Measurements from ENCODE around the gene TBL1X. TPM values are rescaled to one million over a fixed set of nuclear protein-coding genes. Genes with fewer than 3 reads are reported as not detected.
"Not testable (repeated sequence)": the region's sequence is repeated elsewhere in the genome, so short reads cannot be mapped to it uniquely, and the experiment has no call there.

TBL1X gene
- total RNA-seq, 1 donor from 2014 or later = 6.3 TPM

DNA sequence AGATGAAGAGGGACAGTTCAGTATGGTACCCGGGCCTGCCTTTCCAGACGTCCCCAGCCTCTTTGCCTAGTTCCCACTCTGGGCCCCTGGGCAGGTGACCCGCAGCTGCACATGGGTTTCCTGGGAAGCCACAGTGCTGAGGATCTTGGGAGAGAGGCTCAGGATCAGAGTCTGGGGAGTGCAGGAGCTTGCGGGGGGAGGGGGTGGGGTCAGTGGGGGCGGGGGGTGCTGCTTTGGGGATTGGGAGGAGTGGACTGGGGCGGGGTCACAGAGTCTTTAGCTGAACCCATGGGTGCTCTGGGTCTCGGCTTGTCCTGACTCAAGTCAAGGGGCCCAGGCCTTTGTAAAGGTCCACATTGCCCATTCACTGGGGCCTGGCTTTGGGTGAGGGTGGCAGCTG lies 63.6 kb downstream of the TBL1X start:
- H3K9ac ChIP-seq (ENCODE audit: low read depth in 1 of 3, low read length in 3 of 3) = no peak overlapping the region
- no peak overlapping the region for H3K4me3 ChIP-seq (ENCODE audit: low read length in 3 of 3)
- no peaks in the 10 kb centered on the region for H3K4me1 ChIP-seq (ENCODE audit: control insufficient read depth in 3 of 3, insufficient read depth in 3 of 3, low read length in 3 of 3)
- no peak overlapping the region for H3K27ac ChIP-seq (ENCODE audit: low read depth, low read length)
- peaks cover 0 to 3% (median 0%) of the 10 kb centered on the region in 3 donors for H3K27me3 ChIP-seq (ENCODE audit: control insufficient read depth in 3 of 3, insufficient read depth in 3 of 3, low read length in 3 of 3)
- H3K9me3 ChIP-seq (ENCODE audit: control insufficient read depth in 3 of 3, low read length in 3 of 3) = no peaks in the 10 kb centered on the region
- H3K36me3 ChIP-seq (ENCODE audit: control insufficient read depth in 3 of 3, insufficient read depth in 3 of 3, low read length in 3 of 3) = no peaks in the 10 kb centered on the region

GRCh38 chrX:9529223-9529622 lies 64.4 kb downstream of the TBL1X start:
- Histone ChIP-seq H3K4me3 (ENCODE audit: low read length in 3 of 3) (no peak overlapping the region), H3K9me3 (ENCODE audit: control insufficient read depth in 3 of 3, low read length in 3 of 3) (no peaks in the 10 kb centered on the region), H3K27ac (ENCODE audit: low read depth, low read length) (no peak overlapping the region), H3K27me3 (ENCODE audit: control insufficient read depth in 3 of 3, insufficient read depth in 3 of 3, low read length in 3 of 3) (peaks cover 0 to 3% (median 0%) of the 10 kb centered on the region in 3 donors), H3K36me3 (ENCODE audit: control insufficient read depth in 3 of 3, insufficient read depth in 3 of 3, low read length in 3 of 3) (no peaks in the 10 kb centered on the region), H3K9ac (ENCODE audit: low read depth in 1 of 3, low read length in 3 of 3) (no peak overlapping the region), H3K4me1 (ENCODE audit: control insufficient read depth in 3 of 3, insufficient read depth in 3 of 3, low read length in 3 of 3) (no peaks in the 10 kb centered on the region)

DNA sequence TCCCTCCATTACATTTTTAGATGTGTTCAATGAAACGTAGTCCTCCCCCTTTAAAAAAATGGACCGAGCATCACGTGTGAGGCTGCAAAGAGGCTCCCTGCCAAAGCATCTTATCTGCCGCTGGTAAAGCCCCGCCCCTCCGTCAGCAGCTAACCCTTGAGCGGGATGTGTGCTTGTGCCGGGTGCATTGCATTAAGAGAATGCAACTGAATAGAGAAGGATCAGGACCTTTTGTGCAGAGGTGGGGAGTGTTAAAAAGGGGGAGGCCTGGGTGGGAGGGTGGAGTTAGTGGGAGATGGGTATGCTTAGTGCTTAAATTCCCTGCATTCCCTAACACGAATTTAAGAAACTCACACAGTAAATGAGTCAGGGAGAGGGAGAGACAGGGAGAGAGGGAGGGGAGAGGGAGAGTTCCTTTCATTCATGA lies 66.0 kb downstream of the TBL1X start:
- Histone ChIP-seq H3K27ac (ENCODE audit: low read depth, low read length) (no peak overlapping the region), H3K9me3 (ENCODE audit: control insufficient read depth in 3 of 3, low read length in 3 of 3) (no peaks in the 10 kb centered on the region), H3K4me1 (ENCODE audit: control insufficient read depth in 3 of 3, insufficient read depth in 3 of 3, low read length in 3 of 3) (no peaks in the 10 kb centered on the region), H3K4me3 (ENCODE audit: low read length in 3 of 3) (no peak overlapping the region), H3K9ac (ENCODE audit: low read depth in 1 of 3, low read length in 3 of 3) (no peak overlapping the region), H3K36me3 (ENCODE audit: control insufficient read depth in 3 of 3, insufficient read depth in 3 of 3, low read length in 3 of 3) (no peaks in the 10 kb centered on the region), H3K27me3 (ENCODE audit: control insufficient read depth in 3 of 3, insufficient read depth in 3 of 3, low read length in 3 of 3) (peaks cover 0 to 3% (median 0%) of the 10 kb centered on the region in 3 donors)

DNA sequence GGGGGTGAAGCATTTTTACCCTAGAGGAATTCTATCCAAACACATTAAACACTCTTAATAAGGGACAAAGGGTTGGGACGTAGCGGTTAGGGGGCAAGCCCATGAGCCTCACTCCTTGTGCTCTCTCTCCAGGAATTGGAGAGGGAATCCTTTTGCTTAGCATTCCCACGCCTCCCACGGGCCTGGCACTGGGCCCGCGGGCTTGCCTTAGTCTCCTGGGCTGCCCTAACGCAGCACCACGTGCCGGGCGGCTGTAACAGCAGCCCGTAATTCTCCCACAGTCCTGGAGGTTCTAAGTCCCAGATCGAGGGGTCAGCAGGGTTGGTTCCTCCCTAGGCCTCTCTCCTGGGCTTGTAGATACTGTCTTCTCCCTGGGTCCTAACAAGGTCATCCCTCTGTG lies 67.5 kb downstream of the TBL1X start:
- Histone ChIP-seq H3K4me3 (ENCODE audit: low read length in 3 of 3) (no peak overlapping the region), H3K36me3 (ENCODE audit: control insufficient read depth in 3 of 3, insufficient read depth in 3 of 3, low read length in 3 of 3) (no peaks in the 10 kb centered on the region), H3K4me1 (ENCODE audit: control insufficient read depth in 3 of 3, insufficient read depth in 3 of 3, low read length in 3 of 3) (no peaks in the 10 kb centered on the region), H3K27me3 (ENCODE audit: control insufficient read depth in 3 of 3, insufficient read depth in 3 of 3, low read length in 3 of 3) (peaks cover 0 to 3% (median 0%) of the 10 kb centered on the region in 3 donors), H3K9me3 (ENCODE audit: control insufficient read depth in 3 of 3, low read length in 3 of 3) (no peaks in the 10 kb centered on the region), H3K27ac (ENCODE audit: low read depth, low read length) (no peak overlapping the region), H3K9ac (ENCODE audit: low read depth in 1 of 3, low read length in 3 of 3) (no peak overlapping the region)

- Histone ChIP-seq H3K4me3 (ENCODE audit: low read length in 3 of 3) (no peak overlapping the region), H3K4me1 (ENCODE audit: control insufficient read depth in 3 of 3, insufficient read depth in 3 of 3, low read length in 3 of 3) (no peaks in the 10 kb centered on the region), H3K36me3 (ENCODE audit: control insufficient read depth in 3 of 3, insufficient read depth in 3 of 3, low read length in 3 of 3) (no peaks in the 10 kb centered on the region), H3K27ac (ENCODE audit: low read depth, low read length) (no peak overlapping the region), H3K9me3 (ENCODE audit: control insufficient read depth in 3 of 3, low read length in 3 of 3) (no peaks in the 10 kb centered on the region), H3K9ac (ENCODE audit: low read depth in 1 of 3, low read length in 3 of 3) (no peak overlapping the region), H3K27me3 (ENCODE audit: control insufficient read depth in 3 of 3, insufficient read depth in 3 of 3, low read length in 3 of 3) (peaks cover 0 to 3% (median 0%) of the 10 kb centered on the region in 3 donors)
These were observed 68.8 kb downstream of the TBL1X start for GRCh38 chrX:9533611-9534010.

DNA sequence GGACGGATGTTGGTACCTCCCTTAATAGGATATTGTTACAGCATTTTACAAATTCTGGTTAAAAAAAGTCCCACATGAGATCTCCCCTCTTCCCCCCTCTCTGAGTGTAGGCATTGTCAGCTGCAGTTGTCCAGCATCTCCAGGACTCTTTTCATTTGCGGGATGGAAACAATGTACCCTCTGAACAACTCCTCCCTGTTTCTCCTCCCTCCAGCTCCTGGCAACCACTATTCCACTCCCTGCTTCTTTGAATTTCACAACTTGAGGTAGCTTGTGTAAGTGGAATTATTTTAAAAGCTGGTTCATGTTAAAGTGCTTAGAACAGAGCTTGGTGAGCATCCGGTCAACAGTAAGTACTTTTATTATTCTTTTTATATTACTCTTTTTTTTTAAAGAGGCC lies 69.8 kb downstream of the TBL1X start:
- H3K9ac ChIP-seq (ENCODE audit: low read depth in 1 of 3, low read length in 3 of 3) = no peak overlapping the region
- H3K9me3 ChIP-seq (ENCODE audit: control insufficient read depth in 3 of 3, low read length in 3 of 3) = no peaks in the 10 kb centered on the region
- H3K4me1 ChIP-seq (ENCODE audit: control insufficient read depth in 3 of 3, insufficient read depth in 3 of 3, low read length in 3 of 3) = no peaks in the 10 kb centered on the region
- H3K36me3 ChIP-seq (ENCODE audit: control insufficient read depth in 3 of 3, insufficient read depth in 3 of 3, low read length in 3 of 3) = no peaks in the 10 kb centered on the region
- H3K27ac ChIP-seq (ENCODE audit: low read depth, low read length) = no peak overlapping the region
- no peaks in the 10 kb centered on the region for H3K27me3 ChIP-seq (ENCODE audit: control insufficient read depth in 3 of 3, insufficient read depth in 3 of 3, low read length in 3 of 3)
- no peak overlapping the region for H3K4me3 ChIP-seq (ENCODE audit: low read length in 3 of 3)

- Histone ChIP-seq H3K27me3 (ENCODE audit: control insufficient read depth in 3 of 3, insufficient read depth in 3 of 3, low read length in 3 of 3) (no peaks in the 10 kb centered on the region), H3K27ac (ENCODE audit: low read depth, low read length) (no peak overlapping the region), H3K36me3 (ENCODE audit: control insufficient read depth in 3 of 3, insufficient read depth in 3 of 3, low read length in 3 of 3) (no peaks in the 10 kb centered on the region), H3K4me3 (ENCODE audit: low read length in 3 of 3) (no peak overlapping the region), H3K9ac (ENCODE audit: low read depth in 1 of 3, low read length in 3 of 3) (no peak overlapping the region), H3K4me1 (ENCODE audit: control insufficient read depth in 3 of 3, insufficient read depth in 3 of 3, low read length in 3 of 3) (no peaks in the 10 kb centered on the region), H3K9me3 (ENCODE audit: control insufficient read depth in 3 of 3, low read length in 3 of 3) (no peaks in the 10 kb centered on the region)
These were observed 70.2 kb downstream of the TBL1X start for GRCh38 chrX:9535101-9535500.

DNA sequence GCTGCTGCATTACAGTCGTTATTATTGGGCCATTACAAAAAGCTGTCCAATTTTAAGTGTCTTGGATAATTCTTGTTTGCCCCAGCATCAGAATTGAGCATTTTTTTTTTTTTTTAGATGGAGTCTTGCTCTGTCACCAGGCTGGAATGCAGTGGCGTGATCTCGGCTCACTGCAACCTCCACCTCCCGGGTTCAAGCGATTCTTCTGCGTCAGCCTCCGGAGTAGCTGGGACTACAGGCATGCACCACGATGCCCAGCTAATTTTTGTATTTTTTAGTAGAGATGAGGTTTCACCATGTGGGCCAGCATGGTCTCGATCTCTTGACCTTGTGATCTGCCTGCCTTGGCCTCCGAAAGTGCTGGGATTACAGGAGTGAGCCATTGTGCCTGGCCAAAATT lies 71.3 kb downstream of the TBL1X start:
- H3K9me3 ChIP-seq (ENCODE audit: control insufficient read depth in 3 of 3, low read length in 3 of 3); H3K4me3 ChIP-seq (ENCODE audit: low read length in 3 of 3); H3K9ac ChIP-seq (ENCODE audit: low read depth in 1 of 3, low read length in 3 of 3): not testable (repeated sequence)

DNA sequence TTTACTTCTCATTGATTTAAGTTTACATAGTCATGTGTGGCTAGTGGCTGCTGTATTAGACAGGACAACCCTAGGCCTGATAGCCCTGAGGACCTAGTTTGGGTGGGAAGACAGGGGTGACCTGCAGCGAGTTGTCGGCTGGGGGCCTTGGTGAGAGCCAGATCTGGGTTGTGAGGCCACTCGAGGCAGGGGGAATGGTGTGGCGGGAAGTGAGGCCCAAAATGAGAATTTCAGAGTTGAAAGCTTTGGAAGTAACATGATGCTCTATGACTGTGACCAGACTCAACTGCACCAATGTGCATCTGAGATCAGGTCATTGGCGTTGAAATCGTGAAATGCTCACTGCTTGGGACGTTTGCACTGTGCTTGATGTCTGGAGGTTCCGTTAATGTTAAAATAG lies 72.9 kb downstream of the TBL1X start:
- Histone ChIP-seq H3K36me3 (ENCODE audit: control insufficient read depth in 3 of 3, insufficient read depth in 3 of 3, low read length in 3 of 3) (no peaks in the 10 kb centered on the region), H3K27me3 (ENCODE audit: control insufficient read depth in 3 of 3, insufficient read depth in 3 of 3, low read length in 3 of 3) (no peaks in the 10 kb centered on the region), H3K27ac (ENCODE audit: low read depth, low read length) (no peak overlapping the region), H3K9me3 (ENCODE audit: control insufficient read depth in 3 of 3, low read length in 3 of 3) (no peaks in the 10 kb centered on the region), H3K4me1 (ENCODE audit: control insufficient read depth in 3 of 3, insufficient read depth in 3 of 3, low read length in 3 of 3) (peaks cover 0 to 3% (median 0%) of the 10 kb centered on the region in 3 donors), H3K4me3 (ENCODE audit: low read length in 3 of 3) (no peak overlapping the region), H3K9ac (ENCODE audit: low read depth in 1 of 3, low read length in 3 of 3) (no peak overlapping the region)

More for the DNA sequence above, 71.3 kb downstream of the TBL1X start:
- not testable (repeated sequence) for H3K36me3 ChIP-seq (ENCODE audit: control insufficient read depth in 3 of 3, insufficient read depth in 3 of 3, low read length in 3 of 3); H3K27me3 ChIP-seq (ENCODE audit: control insufficient read depth in 3 of 3, insufficient read depth in 3 of 3, low read length in 3 of 3); H3K4me1 ChIP-seq (ENCODE audit: control insufficient read depth in 3 of 3, insufficient read depth in 3 of 3, low read length in 3 of 3); H3K27ac ChIP-seq (ENCODE audit: low read depth, low read length)

DNA sequence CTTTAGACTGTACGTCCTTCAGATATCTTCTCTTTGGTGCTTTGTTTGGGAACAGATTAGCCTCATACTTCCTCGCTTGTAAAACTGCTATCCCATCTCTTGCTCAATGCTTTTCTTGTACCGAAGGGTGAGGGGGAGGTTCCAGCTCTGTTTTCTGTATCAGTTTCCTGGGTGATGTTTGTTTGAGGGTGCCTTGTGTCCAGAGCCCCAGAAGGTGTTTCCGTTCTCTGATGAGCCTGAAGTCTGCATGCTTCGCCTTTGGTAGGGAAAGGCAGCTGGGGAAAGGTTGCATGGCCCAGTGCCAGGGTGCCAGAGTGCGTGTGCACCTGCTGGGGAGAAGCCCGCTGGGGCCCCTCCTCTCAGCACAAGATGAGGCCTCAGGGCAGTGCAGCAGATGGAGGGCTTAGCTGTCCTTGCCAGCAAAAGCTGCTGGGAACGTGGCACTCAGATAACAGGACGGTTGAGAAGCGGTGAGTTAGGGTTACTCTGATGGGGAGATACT lies 73.7 kb downstream of the TBL1X start:
- Histone ChIP-seq H3K9ac (ENCODE audit: low read depth in 1 of 3, low read length in 3 of 3) (no peak overlapping the region), H3K27ac (ENCODE audit: low read depth, low read length) (no peak overlapping the region), H3K36me3 (ENCODE audit: control insufficient read depth in 3 of 3, insufficient read depth in 3 of 3, low read length in 3 of 3) (no peaks in the 10 kb centered on the region), H3K4me3 (ENCODE audit: low read length in 3 of 3) (no peak overlapping the region), H3K27me3 (ENCODE audit: control insufficient read depth in 3 of 3, insufficient read depth in 3 of 3, low read length in 3 of 3) (no peaks in the 10 kb centered on the region), H3K4me1 (ENCODE audit: control insufficient read depth in 3 of 3, insufficient read depth in 3 of 3, low read length in 3 of 3) (peaks cover 0 to 7% (median 0%) of the 10 kb centered on the region in 3 donors), H3K9me3 (ENCODE audit: control insufficient read depth in 3 of 3, low read length in 3 of 3) (no peaks in the 10 kb centered on the region)
